ENCODE data around the gene PTPN21.
"Not testable (repeated sequence)": the region's sequence is repeated elsewhere in the genome, so short reads cannot be mapped to it uniquely, and the experiment has no call there.

Gene PTPN21

GRCh38 chr14:88551094-88551870, 3.5 kb downstream of the PTPN21 start:
- DNase-seq, result peak; percentile 88

- no peak for DNase-seq
These were observed 4.7 kb downstream of the PTPN21 start for GRCh38 chr14:88550078-88550477.

GRCh38 chr14:88547386-88547780, 7.4 kb downstream of the PTPN21 start:
- DNase-seq, result no peak

GRCh38 chr14:88546621-88547385, 8.0 kb downstream of the PTPN21 start:
- no peak for DNase-seq

GRCh38 chr14:88545256-88545655, 9.6 kb downstream of the PTPN21 start:
- DNase-seq, result no peak

GRCh38 chr14:88542857-88543795, 11.7 kb downstream of the PTPN21 start:
- DNase-seq, result no peak

- no peak for DNase-seq
These were observed 13.5 kb downstream of the PTPN21 start for GRCh38 chr14:88541324-88541723.

GRCh38 chr14:88535813-88536212, 19.0 kb downstream of the PTPN21 start:
- no peak for DNase-seq

GRCh38 chr14:88535149-88535548, 19.7 kb downstream of the PTPN21 start:
- DNase-seq, result no peak

GRCh38 chr14:88533064-88533602, 21.7 kb downstream of the PTPN21 start:
- DNase-seq, result no peak

- DNase-seq, result not testable (repeated sequence)
These were observed 24.9 kb downstream of the PTPN21 start for GRCh38 chr14:88529889-88530288.

GRCh38 chr14:88522393-88522792, 32.4 kb downstream of the PTPN21 start:
- DNase-seq, result no peak

GRCh38 chr14:88521818-88522217, 33.0 kb downstream of the PTPN21 start:
- no peak for DNase-seq

GRCh38 chr14:88519907-88520306, 34.9 kb downstream of the PTPN21 start:
- no peak for DNase-seq

GRCh38 chr14:88518592-88519512, 36.0 kb downstream of the PTPN21 start:
- DNase-seq, result no peak

GRCh38 chr14:88516861-88517357, 37.9 kb downstream of the PTPN21 start:
- DNase-seq, result no peak

- no peak for DNase-seq
These were observed 39.1 kb downstream of the PTPN21 start for GRCh38 chr14:88515499-88516221.

GRCh38 chr14:88507208-88507607, 47.6 kb downstream of the PTPN21 start:
- DNase-seq, result no peak

- no peak for DNase-seq
These were observed 49.2 kb downstream of the PTPN21 start for GRCh38 chr14:88505621-88506020.

- no peak for DNase-seq
These were observed 50.2 kb downstream of the PTPN21 start for GRCh38 chr14:88504602-88505001.
